Loucy (cell line): ENCODE data around the gene PARD3B.

Source experiments
- CTCF ChIP-seq: fragments of 200-600 bp; sonication (generic); conservative IDR thresholded peaks from 2 replicates; pipeline ENCODE4 v1.5.1; 2014; ENCODE audit warnings: mild to moderate bottlenecking, antibody characterized with exemption, low read length
- EZH2phosphoT487 ChIP-seq: fragments of 200-600 bp; IDR thresholded peaks from 2 replicates; pipeline ENCODE4 v1.6.1; 2018; ENCODE audit warnings: antibody characterized with exemption, mild to moderate bottlenecking, moderate library complexity, borderline replicate concordance

GRCh38 chr2:205232086-205232485, 686.8 kb downstream of the PARD3B start:
- TF ChIP-seq CTCF (no peak), EZH2phosphoT487 (no peak)
